Astrocyte (in vitro differentiated cells and primary cell): ENCODE measurements around the gene CFAP99. TPM values are rescaled to one million over a fixed set of nuclear protein-coding genes. Genes with fewer than 3 reads are reported as not detected.

Source experiments
- DNase-seq: peaks from one replicate; pipeline ENCODE4 v3.0.0-alpha.2; 2010; ENCODE audit warnings: low read depth
- FAIRE-seq: peaks from 2 replicates; lab custom pipeline; 2011; peaks lifted over from hg19 to GRCh38; lab: Jason Lieb, UNC
- H2AFZ ChIP-seq: 2 replicates; pipeline ENCODE4 v1.6.0; 2012; ENCODE audit warnings: low read depth, low read length, inconsistent platforms
- H3K27ac ChIP-seq: 2 replicates; pipeline ENCODE4 v1.5.1; 2011; ENCODE audit warnings: low read depth, low read length, inconsistent platforms
- H3K27me3 ChIP-seq: 2 replicates; pipeline ENCODE4 v1.6.0; 2011; ENCODE audit warnings: low read length, inconsistent platforms; ENCODE audit not compliant: insufficient read depth
- H3K36me3 ChIP-seq: 2 replicates; pipeline ENCODE4 v1.5.1; 2011; ENCODE audit warnings: low read length, inconsistent platforms; ENCODE audit not compliant: insufficient read depth
- H3K4me1 ChIP-seq: 2 replicates; pipeline ENCODE4 v1.5.1; 2011; ENCODE audit warnings: low read length, inconsistent platforms; ENCODE audit not compliant: insufficient read depth
- H3K4me2 ChIP-seq: 2 replicates; pipeline ENCODE4 v1.6.0; 2012; ENCODE audit warnings: low read length, inconsistent platforms
- H3K4me3 ChIP-seq: 2 replicates; pipeline ENCODE4 v1.5.1; 2011; ENCODE audit warnings: low read depth, mild to moderate bottlenecking, low read length, inconsistent platforms; ENCODE audit not compliant: insufficient read depth
- H3K79me2 ChIP-seq: 2 replicates; pipeline ENCODE4 v1.6.0; 2012; ENCODE audit warnings: mild to moderate bottlenecking, low read length, inconsistent platforms; ENCODE audit not compliant: insufficient read depth
- H3K9ac ChIP-seq: 2 replicates; pipeline ENCODE4 v1.6.0; 2012; ENCODE audit warnings: mild to moderate bottlenecking, low read length, inconsistent platforms
- H3K9me3 ChIP-seq: 2 replicates; pipeline ENCODE4 v1.5.1; 2012; ENCODE audit warnings: low read depth, mild to moderate bottlenecking, low read length, inconsistent platforms; ENCODE audit not compliant: insufficient read depth
- H4K20me1 ChIP-seq: 2 replicates; pipeline ENCODE4 v1.6.0; 2012; ENCODE audit warnings: low read length, inconsistent platforms; ENCODE audit not compliant: insufficient read depth
- H3K27ac Mint-ChIP-seq: one replicate; pipeline ENCODE4 v1.8.0; 2021; ENCODE audit warnings: mild to moderate bottlenecking, mixed read lengths; ENCODE audit not compliant: unreplicated experiment
- H3K27me3 Mint-ChIP-seq: one replicate; pipeline ENCODE4 v1.8.0; 2021; ENCODE audit warnings: low read depth, mixed read lengths; ENCODE audit not compliant: unreplicated experiment
- H3K36me3 Mint-ChIP-seq: one replicate; pipeline ENCODE4 v1.8.0; 2021; ENCODE audit warnings: low read depth, mixed read lengths; ENCODE audit not compliant: unreplicated experiment
- H3K4me1 Mint-ChIP-seq: one replicate; pipeline ENCODE4 v1.8.0; 2021; ENCODE audit warnings: low read depth, mixed read lengths; ENCODE audit not compliant: unreplicated experiment
- H3K4me3 Mint-ChIP-seq: one replicate; pipeline ENCODE4 v1.8.0; 2021; ENCODE audit warnings: mild to moderate bottlenecking, moderate library complexity, mixed read lengths; ENCODE audit not compliant: unreplicated experiment
- H3K9me3 Mint-ChIP-seq: one replicate; pipeline ENCODE4 v1.8.0; 2021; ENCODE audit warnings: mild to moderate bottlenecking, mixed read lengths; ENCODE audit not compliant: unreplicated experiment
- CTCF ChIP-seq: IDR thresholded peaks from 2 replicates; pipeline ENCODE4 v1.5.1; 2011; ENCODE audit warnings: low read depth, mild to moderate bottlenecking, inconsistent platforms, low read length, moderate library complexity; ENCODE audit not compliant: insufficient read depth
- EZH2 ChIP-seq: IDR thresholded peaks from 2 replicates; pipeline ENCODE4 v1.6.1; 2012; ENCODE audit warnings: mild to moderate bottlenecking, low read length, inconsistent platforms; ENCODE audit not compliant: insufficient read depth
- total RNA-seq: library from RNA; stranded (reverse); gene quantifications from 2 replicates; pipeline ENCODE4 v1.2.1, GENCODE V29; 2021

Gene CFAP99
- total RNA-seq, 1 donor from 2014 or later, result not detected

GRCh38 chr4:2417226-2417764, 1.5 kb upstream of the CFAP99 start:
- peaks cover 10% of the 10 kb centered on the region for H3K4me1 Mint-ChIP-seq
- H3K9me3 Mint-ChIP-seq, result peaks cover 10% of the 10 kb centered on the region
- H2AFZ ChIP-seq, result no peak overlapping the region
- H3K4me3 Mint-ChIP-seq, result peak overlapping the region; percentile 20
- TF ChIP-seq EZH2, result peak; percentile 94
- TF ChIP-seq CTCF, result no peak
- H3K27ac Mint-ChIP-seq, result peak overlapping the region; percentile 41
- peaks cover 32% of the 10 kb centered on the region for H3K4me1 ChIP-seq
- no peaks in the 10 kb centered on the region for H3K79me2 ChIP-seq
- no peaks in the 10 kb centered on the region for H3K36me3 ChIP-seq
- no peaks in the 10 kb centered on the region for H3K9me3 ChIP-seq
- peaks cover 6% of the 10 kb centered on the region for H4K20me1 ChIP-seq
- peaks cover 56% of the 10 kb centered on the region for H3K27me3 ChIP-seq
- no peak overlapping the region for H3K4me3 ChIP-seq
- H3K36me3 Mint-ChIP-seq, result no peaks in the 10 kb centered on the region
- no peak for DNase-seq
- H3K9ac ChIP-seq, result no peak overlapping the region
- no peak for FAIRE-seq
- peaks cover 68% of the 10 kb centered on the region for H3K27me3 Mint-ChIP-seq
- no peak overlapping the region for H3K27ac ChIP-seq
- H3K4me2 ChIP-seq, result peak overlapping the region; percentile 97

GRCh38 chr4:2417765-2418649, 748 bp upstream of the CFAP99 start, which contains the start of gene ZFYVE28:
Gene ZFYVE28, minus strand, starts transcription at chr4:2418645. Its CDS starts 322 bp downstream, at chr4:2418323.
- H2AFZ ChIP-seq, result peak within 1 kb of the TSS; percentile 80
- Mint-ChIP-seq H3K4me1 (peaks cover 4% of the 10 kb centered on the region), H3K9me3 (peaks cover 10% of the 10 kb centered on the region), H3K4me3 (peak within 1 kb of the TSS; percentile 86), H3K27me3 (peaks cover 72% of the 10 kb centered on the region), H3K36me3 (no peaks in the 10 kb centered on the region), H3K27ac (peak within 1 kb of the TSS; percentile 41)
- H3K9ac ChIP-seq, result peak within 1 kb of the TSS; percentile 44
- peaks cover 25% of the 10 kb centered on the region for H3K4me1 ChIP-seq
- DNase-seq, result no peak
- peak within 1 kb of the TSS; percentile 58 for H3K4me3 ChIP-seq
- H3K36me3 ChIP-seq, result no peaks in the 10 kb centered on the region
- H3K27ac ChIP-seq, result no peak within 1 kb of the TSS
- H3K79me2 ChIP-seq, result no peaks in the 10 kb centered on the region
- H3K9me3 ChIP-seq, result no peaks in the 10 kb centered on the region
- peaks cover 6% of the 10 kb centered on the region for H4K20me1 ChIP-seq
- no peak for FAIRE-seq
- TF ChIP-seq CTCF, result no peak
- TF ChIP-seq EZH2, result peak; percentile 86
- H3K4me2 ChIP-seq, result peak within 1 kb of the TSS; percentile 97
- peaks cover 63% of the 10 kb centered on the region for H3K27me3 ChIP-seq

GRCh38 chr4:2419814-2420213, 1.1 kb downstream of the CFAP99 start:
- Mint-ChIP-seq H3K27me3 (peaks cover 72% of the 10 kb centered on the region), H3K9me3 (peaks cover 10% of the 10 kb centered on the region), H3K27ac (peak overlapping the region; percentile 34), H3K36me3 (no peaks in the 10 kb centered on the region), H3K4me3 (peak overlapping the region; percentile 86), H3K4me1 (peaks cover 3% of the 10 kb centered on the region)
- Histone ChIP-seq H3K4me3 (no peak overlapping the region), H3K4me2 (no peak overlapping the region), H3K9me3 (no peaks in the 10 kb centered on the region), H3K4me1 (peaks cover 14% of the 10 kb centered on the region), H3K9ac (no peak overlapping the region), H4K20me1 (peaks cover 6% of the 10 kb centered on the region), H3K79me2 (no peaks in the 10 kb centered on the region), H3K36me3 (no peaks in the 10 kb centered on the region), H3K27ac (no peak overlapping the region), H2AFZ (no peak overlapping the region), H3K27me3 (peaks cover 58% of the 10 kb centered on the region)
- TF ChIP-seq EZH2 (no peak), CTCF (no peak)
- DNase-seq, result no peak
- no peak for FAIRE-seq
